HG03469 (cell line): ENCODE data around the gene CD8A.

Experiments
- ATAC-seq: cut with Tn5 transposase; IDR thresholded peaks from one replicate; pipeline ENCODE4 v1.9.1; 2021; ENCODE audit warnings: mild to moderate bottlenecking, moderate library complexity, moderate number of reproducible peaks; ENCODE audit not compliant: unreplicated experiment

The CD8A gene

DNA sequence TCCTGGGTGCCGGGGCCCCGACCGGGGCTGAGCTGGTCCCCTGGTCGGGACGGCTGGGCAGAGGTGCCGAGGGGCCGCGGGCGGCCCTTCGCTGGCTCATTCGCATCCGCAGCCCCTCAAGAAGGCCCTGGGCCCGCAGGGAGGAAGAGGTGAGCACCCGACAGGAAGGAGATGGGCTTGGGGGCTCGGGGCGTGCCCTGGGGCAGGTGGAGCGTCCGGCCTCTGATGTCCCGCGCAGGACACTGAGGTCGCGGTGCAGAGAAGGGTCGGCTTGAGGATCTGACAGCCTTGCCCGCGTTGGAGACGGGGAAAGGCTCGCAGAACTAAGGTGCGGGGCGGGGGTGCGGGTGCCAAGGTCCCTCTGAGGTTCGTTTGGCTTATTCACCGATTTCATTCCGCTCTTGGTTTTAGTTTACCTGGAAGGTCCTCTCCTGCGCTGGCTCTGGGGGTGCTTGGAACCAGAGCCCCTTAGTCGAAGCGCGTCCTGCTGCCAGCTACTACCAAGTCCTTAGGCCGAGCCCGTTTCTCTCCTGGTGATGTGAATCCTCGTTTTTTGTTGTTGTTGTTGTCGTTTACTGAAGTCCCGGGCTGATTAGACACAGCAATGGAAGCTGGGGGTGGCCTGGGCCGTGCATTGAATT, 18.9 kb upstream of the CD8A start:
- no peak for ATAC-seq

DNA sequence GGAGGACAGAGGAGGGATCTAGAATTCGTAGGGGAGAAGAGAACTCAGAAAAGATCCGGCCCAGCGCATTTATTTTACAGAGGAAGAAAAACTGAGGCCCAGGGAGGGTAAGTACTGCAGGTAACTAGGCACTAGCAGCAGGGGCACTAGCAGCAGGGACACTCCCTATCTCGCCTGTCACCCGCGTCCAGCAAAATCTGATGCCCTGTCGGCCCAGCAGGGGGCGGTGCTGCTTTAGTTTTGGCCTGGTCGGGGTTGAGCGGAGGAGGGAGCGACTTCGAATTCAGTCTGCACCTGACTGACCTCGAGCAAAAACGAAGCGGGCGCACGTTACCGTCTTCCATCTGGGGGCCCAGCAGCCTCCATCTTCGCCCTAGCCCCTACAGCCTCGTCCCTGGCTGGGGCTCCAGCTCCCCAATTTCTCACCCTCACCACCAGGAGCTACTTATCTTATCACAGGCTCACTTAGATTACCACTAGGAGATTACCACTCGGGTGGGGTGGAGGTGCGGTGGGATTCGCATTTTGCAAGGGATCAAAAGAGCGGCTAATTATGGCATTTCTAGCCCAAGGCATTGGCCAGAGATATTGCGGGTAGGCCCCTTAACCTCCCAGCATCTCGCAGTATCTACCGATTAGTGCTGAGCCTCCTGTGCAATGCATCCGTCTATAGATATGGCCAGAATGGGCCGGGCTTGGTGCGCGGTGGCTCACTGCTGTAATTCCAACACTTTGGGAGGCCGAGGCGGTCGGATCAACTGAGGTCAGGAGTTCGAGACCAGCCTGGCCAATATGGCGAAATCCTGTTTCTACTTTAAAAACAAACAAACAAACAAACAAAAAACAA, 17.8 kb upstream of the CD8A start:
- ATAC-seq: peak; percentile 87

DNA sequence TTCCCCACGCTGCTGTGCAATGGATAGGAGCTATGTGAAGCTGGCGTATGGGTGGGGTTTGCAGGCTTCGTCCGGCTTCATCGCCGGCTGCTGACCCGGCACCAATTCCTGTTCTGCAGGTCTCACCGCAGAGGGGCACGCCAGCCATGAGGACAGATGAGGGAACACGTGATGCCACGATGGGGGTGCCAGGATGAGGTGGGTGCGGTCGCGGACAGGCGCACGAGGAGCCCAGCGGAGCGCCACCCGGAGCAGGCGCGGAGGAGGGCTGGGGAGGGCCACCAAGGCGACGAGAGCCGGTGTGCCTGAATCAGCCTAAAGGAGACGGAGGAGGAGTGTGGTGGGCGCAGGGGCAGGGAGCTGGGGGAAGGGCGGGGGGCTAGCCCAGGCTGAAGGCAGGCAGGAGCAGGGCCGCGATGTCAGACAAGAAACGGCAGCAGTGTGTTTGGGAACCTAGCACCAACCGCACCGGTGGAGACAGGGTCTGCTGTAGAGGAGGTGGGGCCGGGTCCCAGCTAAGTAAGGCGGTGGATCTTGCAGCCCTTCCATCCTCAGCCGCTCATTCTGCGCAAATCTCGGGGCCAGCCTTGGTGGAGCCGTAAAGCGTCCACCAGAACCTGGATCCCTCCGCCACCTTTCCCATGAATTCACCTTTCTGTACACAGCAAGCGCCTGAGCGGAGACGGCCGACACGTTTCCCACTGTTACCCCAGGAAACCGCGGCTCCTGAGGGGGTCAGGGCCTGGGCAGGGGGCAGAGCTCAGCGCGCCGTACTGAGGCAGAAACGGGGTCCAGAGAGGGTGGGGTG, 17.0 kb upstream of the CD8A start:
- ATAC-seq: no peak

DNA sequence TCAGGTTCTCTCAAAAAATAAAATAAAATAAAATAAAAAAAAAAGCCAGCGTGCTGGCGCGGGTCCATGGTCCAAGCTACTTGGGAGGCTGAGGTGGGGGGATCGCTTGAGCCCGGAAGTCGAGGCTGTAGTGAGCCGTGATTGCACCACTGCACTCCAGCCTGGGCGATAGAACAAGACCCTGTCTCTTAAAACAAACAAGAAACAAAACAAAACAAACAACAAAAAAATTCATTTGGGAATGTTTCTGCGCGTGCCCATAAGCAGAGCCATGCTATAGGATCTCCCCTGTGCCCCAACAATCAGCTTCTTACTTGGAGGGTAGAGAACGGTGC, 16.4 kb upstream of the CD8A start:
- ATAC-seq: no peak

DNA sequence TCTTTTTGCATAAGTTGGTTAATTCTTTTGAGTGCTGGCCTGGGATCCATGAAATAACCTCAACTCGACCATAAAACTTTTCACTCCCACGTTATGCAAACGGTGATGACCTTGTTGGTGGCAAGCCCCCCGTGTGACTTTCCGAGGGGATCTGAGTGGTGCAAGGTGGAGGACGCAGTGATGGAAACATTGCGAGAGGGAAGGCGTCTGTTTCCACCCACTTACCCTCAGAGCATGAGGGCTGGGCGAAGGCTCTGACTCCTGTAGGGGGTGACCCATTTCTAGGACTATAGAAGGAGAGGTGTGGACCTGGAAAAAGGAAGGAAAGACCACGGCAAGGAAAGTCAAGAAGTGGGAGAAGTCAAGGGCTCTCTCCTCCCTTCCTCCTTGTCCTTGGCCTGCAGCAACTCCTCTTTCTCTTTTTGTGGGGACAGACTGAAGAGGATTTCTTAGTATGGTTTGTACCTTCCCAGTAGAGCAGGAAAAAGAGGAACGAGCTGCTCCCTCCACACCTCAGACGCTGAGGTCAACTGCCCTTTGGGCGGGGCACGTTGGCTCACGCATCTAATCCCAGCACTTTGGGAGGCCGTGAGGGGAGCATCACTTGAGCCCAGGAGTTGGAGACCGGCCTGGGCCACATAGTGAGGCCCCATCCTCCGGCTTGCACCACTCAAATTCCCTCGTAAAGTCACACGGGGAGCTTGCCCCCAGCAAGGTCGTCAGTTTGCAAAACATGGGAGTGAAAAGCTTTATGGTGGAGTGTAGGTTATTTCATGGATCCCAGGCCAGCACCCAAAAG, 15.5 kb upstream of the CD8A start:
- no peak for ATAC-seq

DNA sequence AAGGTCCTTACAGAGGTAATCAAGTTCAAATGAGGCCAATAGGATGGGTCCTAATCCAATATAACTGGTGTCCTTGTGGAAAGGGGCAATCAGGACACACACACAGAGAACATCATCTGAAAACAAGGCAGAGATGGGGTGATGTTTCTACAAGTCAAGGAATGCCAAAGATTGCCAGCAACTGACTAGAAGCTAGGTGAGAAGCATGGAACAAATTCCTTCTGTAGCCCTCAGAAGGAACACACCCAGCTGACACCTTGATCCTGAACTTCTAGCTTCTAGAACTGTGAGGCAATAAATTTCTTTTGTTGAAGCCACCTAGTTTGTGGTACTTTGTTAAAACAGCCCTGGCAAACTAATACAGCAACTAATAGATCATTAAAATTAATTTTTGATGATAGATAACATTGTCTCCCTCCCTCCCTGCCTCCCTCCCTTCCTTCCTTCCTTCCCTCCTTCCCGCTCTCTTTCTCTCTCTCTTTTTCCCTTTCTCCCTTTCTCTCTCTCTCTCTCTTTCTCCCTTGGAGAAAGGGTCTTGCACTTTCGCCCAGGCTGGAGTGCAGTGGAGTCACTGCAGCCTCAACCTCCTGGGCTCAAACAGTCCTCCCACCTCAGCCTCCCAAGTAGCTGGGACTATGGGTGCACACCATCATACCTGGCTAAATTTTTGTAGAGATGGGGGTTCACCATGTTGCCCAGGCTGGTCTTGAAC, 10.3 kb upstream of the CD8A start:
- no peak for ATAC-seq

DNA sequence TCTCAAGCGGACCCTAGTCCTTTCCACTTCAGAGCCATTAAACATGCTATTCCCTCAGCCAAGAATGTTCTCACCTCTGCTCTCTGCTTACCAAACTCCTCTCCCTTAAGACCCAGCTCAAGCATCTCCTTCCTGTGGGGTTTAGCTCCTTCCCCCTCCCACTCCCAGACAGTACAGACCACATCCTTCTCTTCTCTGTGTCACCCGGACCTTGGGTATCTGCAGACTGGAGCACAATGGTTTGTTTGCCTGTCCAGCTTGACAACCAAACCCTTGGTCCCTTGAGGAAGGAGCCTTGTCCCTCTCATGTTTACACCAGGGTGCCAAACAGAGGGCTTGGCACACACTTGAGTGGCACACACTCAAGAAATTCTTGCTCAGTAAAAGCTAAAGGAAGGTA, 4.1 kb upstream of the CD8A start:
- ATAC-seq: no peak

DNA sequence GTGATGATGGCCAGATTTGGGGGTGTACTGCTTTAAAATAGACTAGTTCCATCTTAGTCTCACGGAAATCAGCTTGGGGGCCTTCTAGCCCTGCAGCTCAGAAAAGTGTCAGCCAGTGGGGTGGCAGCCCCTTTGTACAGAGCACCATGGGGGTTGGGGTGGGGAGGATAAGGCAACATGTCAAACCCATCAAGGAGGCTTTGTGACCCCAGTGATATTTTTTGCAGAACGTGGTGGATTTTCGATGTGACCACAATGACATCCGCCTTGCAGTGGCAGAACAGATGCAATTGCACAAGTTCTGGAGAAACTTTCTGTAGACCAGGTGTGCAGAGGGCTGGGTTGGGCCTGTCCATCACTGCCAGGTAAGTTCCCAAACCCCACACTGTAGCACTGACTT, 3.0 kb upstream of the CD8A start:
- ATAC-seq: no peak

DNA sequence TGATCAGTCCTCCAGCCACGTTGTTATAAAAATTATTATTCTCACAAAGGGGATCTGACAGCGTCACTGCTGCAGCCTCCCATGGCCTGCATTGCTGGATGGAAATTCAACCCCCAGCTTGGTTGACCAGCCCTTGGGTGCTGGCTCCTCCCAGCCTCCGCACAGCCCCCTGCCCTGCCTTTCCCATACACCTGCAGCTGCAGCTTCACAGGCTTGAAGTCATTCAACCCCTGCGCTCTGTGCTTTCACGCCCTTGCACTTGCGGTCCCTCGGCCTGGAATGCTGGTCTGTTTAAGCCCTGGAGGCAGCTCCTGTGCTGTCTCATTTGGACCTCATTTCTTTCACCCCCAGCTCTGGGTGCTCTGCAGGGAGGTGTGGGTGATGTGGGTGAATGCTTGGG, 860 bp upstream of the CD8A start:
- ATAC-seq: no peak

DNA sequence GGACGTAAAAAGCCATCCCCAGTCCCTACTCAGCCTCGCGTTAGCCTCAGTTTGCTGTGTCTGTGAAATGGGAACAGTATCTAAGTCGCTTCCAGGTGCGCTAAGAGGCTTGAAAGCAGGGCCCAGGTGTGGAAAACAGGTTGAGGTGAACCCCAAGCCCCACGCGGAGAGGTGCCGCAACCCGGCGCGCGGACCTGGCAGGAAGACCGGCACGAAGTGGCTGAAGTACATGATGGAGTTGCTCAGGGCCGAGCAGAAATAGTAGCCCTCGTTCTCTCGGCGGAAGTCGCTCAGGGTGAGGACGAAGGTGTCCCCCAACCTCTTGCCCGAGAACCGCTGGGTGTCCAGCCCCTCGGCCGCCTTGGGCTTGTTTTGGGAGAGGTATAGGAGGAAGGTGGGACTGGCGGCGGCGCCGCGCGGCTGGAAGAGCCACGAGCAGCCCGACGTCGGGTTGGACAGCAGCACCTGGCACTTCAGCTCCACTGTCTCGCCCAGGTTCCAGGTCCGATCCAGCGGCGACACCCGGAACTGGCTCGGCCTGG, 508 bp downstream of the CD8A start:
- ATAC-seq: no peak

DNA sequence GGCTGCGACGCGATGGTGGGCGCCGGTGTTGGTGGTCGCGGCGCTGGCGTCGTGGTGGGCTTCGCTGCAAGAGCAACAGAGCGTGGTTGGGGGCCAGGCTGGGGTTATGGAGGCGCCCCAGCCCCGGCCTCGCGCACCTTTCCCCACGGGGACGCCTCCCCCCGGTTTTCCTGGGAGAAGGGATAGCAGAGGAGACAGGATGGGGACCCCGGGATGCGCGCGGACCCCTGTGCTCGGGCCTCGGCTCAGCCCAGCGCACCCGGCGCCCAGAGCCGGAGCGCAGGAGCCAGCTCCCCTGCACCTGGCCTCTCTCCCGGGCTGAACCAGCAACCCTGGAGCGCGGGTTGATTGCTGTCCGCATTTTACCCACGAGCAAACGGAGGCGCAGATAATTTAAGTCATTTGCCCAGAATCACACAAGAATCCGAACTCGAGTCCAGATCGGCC, 1.0 kb downstream of the CD8A start:
- ATAC-seq: no peak

DNA sequence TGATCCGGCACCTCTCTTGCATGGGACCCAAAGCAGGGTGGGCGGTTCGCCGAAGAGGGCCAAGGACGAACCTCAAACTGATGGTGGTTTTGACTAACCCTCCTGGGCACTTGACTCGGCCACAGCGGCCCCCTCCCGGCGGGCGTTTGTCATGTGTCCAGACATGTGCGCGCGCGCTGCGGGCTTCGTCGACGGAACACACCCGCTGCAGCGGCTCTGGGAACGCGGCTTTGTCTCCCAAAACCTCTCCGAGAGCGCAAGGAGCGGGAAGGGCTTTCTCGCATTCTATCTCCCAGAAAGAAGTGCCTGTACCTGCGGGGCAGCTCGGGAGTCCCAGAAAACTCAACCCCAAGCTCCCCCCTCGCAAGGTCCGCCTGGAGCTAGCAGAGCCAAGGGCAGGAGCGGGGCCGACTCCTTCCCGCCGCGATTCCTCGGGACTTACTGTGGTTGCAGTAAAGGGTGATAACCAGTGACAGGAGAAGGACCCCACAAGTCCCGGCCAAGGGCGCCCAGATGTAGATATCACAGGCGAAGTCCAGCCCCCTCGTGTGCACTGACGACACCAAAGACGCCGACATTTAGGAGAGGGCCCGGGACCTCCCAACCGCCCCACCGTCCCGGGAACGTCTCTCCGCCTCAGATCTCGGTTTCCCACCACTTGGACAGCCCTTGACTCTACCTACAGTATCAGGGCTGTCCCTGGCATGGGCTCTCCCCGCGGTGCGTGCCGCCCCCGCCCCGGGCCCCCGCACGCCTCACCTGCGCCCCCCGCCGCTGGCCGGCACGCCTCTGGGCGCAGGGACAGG, 1.6 kb downstream of the CD8A start:
- ATAC-seq: no peak

DNA sequence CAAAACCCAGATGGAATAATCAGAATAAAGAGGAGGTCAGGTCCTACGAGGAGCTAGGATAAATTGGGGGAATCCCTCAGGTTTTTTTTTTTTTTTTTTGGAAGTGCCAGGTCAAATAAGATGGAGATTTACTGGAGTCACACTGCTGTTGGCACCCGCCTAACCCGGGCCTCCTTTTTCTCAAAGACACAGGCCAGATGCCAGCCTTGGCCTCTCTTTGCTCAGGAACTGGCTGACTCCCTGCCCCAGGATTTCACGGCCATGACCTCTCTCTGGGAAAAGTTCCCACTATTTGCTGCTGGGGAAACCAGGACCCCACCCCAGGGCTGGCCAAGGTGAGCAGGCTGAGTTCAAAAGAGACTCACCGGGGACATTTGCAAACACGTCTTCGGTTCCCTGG, 2.5 kb downstream of the CD8A start:
- no peak for ATAC-seq

DNA sequence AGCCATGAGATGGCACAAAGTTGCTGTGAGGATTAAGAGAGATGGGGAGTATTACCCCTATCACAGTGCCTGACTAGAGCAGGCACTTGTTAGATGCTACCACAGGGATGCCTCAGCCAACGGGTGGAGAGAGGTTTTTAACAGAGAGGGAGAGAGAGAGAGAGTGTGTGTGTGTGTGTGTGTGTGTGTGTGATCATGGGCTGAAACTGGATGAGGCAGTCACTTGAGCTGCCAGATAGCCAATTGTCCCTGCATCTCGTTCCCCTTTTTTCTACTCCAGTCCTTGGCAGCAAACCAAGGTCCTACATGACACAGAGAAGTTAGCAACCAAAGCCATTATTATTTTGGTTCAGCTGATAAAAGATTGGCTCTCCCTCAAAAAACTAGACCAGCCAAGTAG, 3.0 kb downstream of the CD8A start:
- ATAC-seq: no peak

DNA sequence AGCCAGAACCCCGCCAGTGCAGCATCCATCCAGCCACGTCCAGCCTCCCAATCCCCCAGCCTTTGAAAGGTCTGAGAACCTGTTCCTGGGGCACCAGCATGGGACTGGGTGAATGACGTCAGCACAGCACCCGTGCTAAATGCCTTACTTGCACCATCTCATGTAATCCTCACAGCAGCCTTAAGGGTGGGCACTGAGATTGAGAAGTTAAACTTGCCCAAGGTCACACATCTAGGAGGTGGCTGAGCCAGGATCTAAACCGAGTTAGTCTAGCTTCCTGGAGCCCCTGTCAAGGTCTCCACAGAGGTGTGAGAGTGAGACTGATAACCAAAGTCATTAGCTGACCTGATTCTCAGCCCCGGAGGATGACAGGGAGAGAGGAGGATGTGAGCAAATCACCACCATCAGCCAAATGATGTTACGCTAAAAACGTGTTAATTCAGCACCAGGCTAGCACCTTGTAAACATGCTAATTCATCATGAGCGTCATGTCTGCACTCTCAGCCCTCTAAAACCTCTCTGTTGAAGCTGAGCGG, 4.6 kb downstream of the CD8A start:
- ATAC-seq: no peak

DNA sequence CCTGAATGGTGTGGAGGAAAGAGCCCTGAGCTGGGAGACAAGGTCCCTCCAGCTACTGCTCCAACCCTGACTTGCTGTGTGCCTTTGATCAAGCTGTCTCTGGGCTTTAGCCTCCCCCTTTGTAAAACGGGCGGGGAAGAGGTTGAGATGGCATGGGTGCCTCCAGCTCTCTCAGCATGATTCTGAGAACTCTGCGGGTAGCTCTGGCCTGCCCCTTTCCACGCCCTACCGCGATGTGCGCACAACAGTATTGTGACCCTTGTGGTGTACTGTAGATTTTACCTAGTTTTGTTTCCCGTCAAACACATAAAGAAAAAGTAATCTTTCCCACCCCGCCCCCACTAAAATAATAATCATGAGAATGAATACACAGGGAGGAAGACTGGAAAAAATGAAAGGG, 5.3 kb downstream of the CD8A start:
- ATAC-seq: no peak

DNA sequence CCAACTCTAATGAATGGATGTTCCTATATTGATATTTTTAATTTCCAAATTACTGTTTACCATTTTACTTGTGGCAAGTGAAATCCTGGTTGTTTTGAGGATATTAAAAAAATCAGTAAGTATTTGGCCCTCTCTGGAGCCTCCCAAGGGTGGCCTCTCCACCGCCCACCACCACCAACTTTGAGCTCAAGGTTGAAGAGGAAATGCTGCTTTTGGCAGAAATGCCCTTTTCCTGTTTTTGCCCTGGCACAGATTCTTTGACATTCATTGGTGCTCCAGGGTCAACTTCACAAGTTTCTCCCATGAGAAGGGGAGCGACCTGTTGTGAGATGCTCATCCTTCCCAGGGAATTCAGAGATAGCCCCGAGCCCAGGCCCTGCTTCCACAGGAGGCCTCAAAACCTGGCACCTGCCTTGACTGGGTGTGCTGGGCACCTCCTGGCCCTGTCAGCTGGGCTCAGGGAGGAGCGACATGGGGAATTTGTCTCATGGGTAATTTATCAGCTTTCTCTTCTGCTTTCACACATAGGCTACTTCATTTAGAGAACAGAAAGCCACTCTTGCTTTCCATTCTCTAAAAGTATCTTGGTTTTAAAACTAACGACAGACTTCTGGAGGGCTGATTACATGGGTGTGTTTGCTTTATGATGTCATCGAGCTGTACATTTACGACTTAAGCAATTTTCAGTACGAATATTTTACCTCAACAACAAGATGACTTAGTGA, 6.9 kb downstream of the CD8A start:
- ATAC-seq: peak; percentile 95

DNA sequence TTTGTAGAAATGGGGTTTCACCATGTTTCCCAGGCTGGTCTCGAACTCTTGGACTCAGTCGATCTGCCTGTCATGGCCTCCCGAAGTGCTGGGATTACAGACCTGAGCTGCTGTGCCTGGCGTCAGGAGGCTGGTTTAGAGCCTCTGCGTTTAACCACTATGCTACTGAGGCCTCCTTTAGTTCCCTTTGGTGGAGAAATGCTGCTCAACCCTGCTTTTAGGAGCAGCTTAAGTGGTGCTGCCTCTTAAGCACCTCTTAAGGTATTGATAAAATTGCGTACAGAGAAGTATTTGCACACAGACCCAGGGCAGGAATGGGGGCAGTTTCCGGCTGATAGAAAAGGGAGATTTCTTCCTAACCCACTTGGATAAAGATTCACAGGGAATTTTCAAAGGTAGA, 8.0 kb downstream of the CD8A start:
- ATAC-seq: no peak
